ENCODE data around the gene TTC39C. TPM values are rescaled to one million over a fixed set of nuclear protein-coding genes. Genes with fewer than 3 reads are reported as not detected.
"Not testable (repeated sequence)": the region's sequence is repeated elsewhere in the genome, so short reads cannot be mapped to it uniquely, and the experiment has no call there.

Gene TTC39C
- total RNA-seq, 2 donors from 2014 or later = 31.2 to 40.0 TPM

DNA sequence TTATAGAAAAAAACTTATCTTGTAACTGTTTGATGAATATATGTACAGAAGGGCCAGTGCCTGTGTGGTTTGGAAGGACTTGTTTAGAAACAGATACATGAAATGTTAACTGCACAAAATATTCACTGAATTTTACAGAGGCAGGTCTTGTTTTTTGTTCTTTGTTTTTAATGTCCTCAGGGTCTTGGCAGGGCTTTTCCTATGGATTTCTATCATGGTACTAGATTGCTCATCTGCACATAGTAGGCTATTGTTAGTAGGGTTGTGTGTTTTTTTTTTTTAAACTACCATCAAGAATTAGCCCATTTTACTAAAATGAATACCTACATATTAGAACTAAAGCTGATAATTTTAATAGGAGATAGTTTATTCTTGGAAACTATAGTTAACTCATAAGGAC lies 127.8 kb downstream of the TTC39C start:
- Histone ChIP-seq H3K4me3 (no peak overlapping the region), H3K9me3 (no peaks in the 10 kb centered on the region), H3K27ac (no peak overlapping the region), H3K4me1 (replicated peaks) (no peaks in the 10 kb centered on the region), H3K36me3 (no peaks in the 10 kb centered on the region), H3K27me3 (replicated peaks; ENCODE audit: insufficient read depth) (no peaks in the 10 kb centered on the region)
- no peak for DNase-seq (ENCODE audit: low spot score)
- intact Hi-C loops (cut with DNase I) = no loop called here
- TF ChIP-seq, protein P1, sequence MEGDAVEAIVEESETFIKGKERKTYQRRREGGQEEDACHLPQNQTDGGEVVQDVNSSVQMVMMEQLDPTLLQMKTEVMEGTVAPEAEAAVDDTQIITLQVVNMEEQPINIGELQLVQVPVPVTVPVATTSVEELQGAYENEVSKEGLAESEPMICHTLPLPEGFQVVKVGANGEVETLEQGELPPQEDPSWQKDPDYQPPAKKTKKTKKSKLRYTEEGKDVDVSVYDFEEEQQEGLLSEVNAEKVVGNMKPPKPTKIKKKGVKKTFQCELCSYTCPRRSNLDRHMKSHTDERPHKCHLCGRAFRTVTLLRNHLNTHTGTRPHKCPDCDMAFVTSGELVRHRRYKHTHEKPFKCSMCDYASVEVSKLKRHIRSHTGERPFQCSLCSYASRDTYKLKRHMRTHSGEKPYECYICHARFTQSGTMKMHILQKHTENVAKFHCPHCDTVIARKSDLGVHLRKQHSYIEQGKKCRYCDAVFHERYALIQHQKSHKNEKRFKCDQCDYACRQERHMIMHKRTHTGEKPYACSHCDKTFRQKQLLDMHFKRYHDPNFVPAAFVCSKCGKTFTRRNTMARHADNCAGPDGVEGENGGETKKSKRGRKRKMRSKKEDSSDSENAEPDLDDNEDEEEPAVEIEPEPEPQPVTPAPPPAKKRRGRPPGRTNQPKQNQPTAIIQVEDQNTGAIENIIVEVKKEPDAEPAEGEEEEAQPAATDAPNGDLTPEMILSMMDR (IDR thresholded peaks at IDR 0.05) = no peak
- no peak for TF ChIP-seq POLR2A (IDR thresholded peaks at IDR 0.05)
- no peak for TF ChIP-seq POLR2AphosphoS5 (IDR thresholded peaks at IDR 0.05)

DNA sequence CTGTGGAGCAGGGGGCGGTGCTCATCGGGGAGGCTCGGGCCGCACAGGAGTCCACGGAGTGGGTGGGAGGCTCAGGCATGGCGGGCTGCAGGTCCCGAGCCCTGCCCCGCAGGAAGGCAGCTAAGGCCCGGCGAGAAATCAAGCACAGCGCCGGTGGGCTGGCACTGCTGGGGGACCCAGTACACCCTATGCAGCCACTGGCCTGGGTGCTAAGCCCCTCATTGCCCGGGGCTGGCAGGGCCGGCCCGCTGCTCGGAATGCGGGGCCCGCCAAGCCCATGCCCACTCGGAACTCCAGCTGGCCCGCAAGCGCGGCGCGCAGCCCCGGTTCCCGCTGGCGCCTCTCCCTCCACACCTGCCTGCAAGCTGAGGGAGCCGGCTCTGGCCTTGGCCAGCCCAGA lies 135.0 kb downstream of the TTC39C start:
- 98% methylated on average over 10 of the region's 28 CpGs for WGBS
- H3K4me1 ChIP-seq (replicated peaks); H3K9me3 ChIP-seq; H3K27ac ChIP-seq; H3K27me3 ChIP-seq (replicated peaks; ENCODE audit: insufficient read depth); H3K36me3 ChIP-seq; DNase-seq (ENCODE audit: low spot score); H3K4me3 ChIP-seq; intact Hi-C loops (cut with DNase I): not testable (repeated sequence)

DNA sequence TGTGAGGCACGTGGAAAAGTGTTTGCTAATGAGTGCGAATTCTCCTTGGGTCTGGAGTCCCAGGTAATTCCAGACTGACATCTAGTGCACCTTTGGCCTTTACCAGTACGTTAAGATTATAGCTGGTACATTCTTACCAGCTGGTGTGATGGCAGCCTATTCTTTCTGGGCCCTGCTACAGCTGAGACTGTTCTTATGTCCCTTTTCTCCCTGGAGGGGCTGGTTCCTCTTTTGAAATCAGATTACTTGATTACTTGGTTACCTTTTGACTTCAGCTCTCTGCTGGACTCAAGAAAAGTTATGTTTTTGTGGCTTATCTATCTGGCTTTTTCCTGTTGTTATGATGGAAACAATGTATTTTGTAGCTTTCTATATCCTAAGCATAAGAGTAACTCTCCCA lies 138.8 kb downstream of the TTC39C start:
- intact Hi-C loops (cut with DNase I) = no loop called here
- no peak for DNase-seq (ENCODE audit: low spot score)
- Histone ChIP-seq H3K4me1 (replicated peaks) (no peaks in the 10 kb centered on the region), H3K4me3 (no peak overlapping the region), H3K9me3 (no peaks in the 10 kb centered on the region), H3K27me3 (replicated peaks; ENCODE audit: insufficient read depth) (no peaks in the 10 kb centered on the region), H3K27ac (no peak overlapping the region), H3K36me3 (no peaks in the 10 kb centered on the region)
- TF ChIP-seq, protein P1 (IDR thresholded peaks at IDR 0.05) = no peak
- TF ChIP-seq POLR2A (IDR thresholded peaks at IDR 0.05) (no peak), POLR2AphosphoS5 (IDR thresholded peaks at IDR 0.05) (no peak)
- WGBS = 85% methylated on average over 3 of the region's 3 CpGs

DNA sequence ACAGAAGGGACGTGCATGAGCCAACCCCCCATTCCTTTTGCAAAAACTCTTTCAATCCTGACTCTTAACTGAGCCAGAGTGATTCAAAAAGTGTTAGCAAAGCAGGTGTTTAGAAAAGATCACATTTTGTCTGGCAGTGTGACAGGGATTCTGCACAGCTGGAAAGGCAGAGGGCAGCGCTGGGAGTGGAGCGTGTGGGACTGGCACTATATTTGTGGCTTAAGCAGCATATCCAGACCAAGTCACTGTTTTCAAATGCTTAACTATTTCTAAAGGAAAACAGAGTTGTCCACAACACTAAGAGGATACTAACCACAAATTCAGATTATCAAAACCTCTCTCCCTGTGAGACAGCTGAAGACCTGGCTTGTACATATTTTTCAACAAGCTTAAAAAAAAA lies 143.3 kb downstream of the TTC39C start:
- intact Hi-C loops (cut with DNase I) = no loop called here
- WGBS = 85% methylated on average over 3 of the region's 3 CpGs
- Histone ChIP-seq H3K36me3 (no peaks in the 10 kb centered on the region), H3K27me3 (replicated peaks; ENCODE audit: insufficient read depth) (no peaks in the 10 kb centered on the region), H3K4me1 (replicated peaks) (no peaks in the 10 kb centered on the region), H3K27ac (no peak overlapping the region), H3K9me3 (no peaks in the 10 kb centered on the region), H3K4me3 (no peak overlapping the region)
- TF ChIP-seq POLR2A (IDR thresholded peaks at IDR 0.05) (no peak), POLR2AphosphoS5 (IDR thresholded peaks at IDR 0.05) (no peak)
- TF ChIP-seq, protein P1 (IDR thresholded peaks at IDR 0.05) = no peak
- DNase-seq (ENCODE audit: low spot score) = no peak

DNA sequence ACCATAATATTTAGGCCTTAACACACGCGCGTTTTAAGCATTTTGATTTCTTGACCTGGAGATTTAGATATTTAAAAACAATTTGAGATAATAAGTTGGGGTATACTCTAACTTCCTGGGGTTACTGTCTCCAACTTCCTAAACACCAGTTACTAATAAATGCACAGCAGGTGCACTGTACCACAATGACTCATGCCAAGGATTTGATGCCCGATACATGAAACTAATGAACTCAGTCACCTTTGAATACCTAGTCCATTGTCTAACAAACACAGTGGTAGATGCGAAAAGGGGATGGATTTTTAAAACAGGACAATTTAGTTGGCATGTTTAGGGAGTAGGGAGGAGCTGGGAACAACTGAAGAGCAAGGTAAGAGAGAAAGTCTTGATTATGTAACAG lies 145.5 kb downstream of the TTC39C start:
- Histone ChIP-seq H3K27me3 (replicated peaks; ENCODE audit: insufficient read depth) (no peaks in the 10 kb centered on the region), H3K4me1 (replicated peaks) (no peaks in the 10 kb centered on the region), H3K36me3 (no peaks in the 10 kb centered on the region), H3K9me3 (no peaks in the 10 kb centered on the region), H3K4me3 (no peak overlapping the region), H3K27ac (no peak overlapping the region)
- WGBS = 98% methylated on average over 5 of the region's 5 CpGs
- DNase-seq (ENCODE audit: low spot score) = no peak
- TF ChIP-seq POLR2AphosphoS5 (IDR thresholded peaks at IDR 0.05) (no peak), POLR2A (IDR thresholded peaks at IDR 0.05) (no peak)
- TF ChIP-seq, protein P1 (IDR thresholded peaks at IDR 0.05) = no peak
- intact Hi-C loops (cut with DNase I) = no loop called here
